NOMO-1 treated with DMSO at 0.1 percent for 48 hours (cell line): ENCODE data around the gene KRT3.
"Not testable (repeated sequence)": the region's sequence is repeated elsewhere in the genome, so short reads cannot be mapped to it uniquely, and the experiment has no call there.

ENCODE experiments used
- DNase-seq: peaks from one replicate; lab custom pipeline; 2025; ENCODE audit not compliant: unreplicated experiment; lab: John Stamatoyannopoulos, UW

The KRT3 gene

DNA sequence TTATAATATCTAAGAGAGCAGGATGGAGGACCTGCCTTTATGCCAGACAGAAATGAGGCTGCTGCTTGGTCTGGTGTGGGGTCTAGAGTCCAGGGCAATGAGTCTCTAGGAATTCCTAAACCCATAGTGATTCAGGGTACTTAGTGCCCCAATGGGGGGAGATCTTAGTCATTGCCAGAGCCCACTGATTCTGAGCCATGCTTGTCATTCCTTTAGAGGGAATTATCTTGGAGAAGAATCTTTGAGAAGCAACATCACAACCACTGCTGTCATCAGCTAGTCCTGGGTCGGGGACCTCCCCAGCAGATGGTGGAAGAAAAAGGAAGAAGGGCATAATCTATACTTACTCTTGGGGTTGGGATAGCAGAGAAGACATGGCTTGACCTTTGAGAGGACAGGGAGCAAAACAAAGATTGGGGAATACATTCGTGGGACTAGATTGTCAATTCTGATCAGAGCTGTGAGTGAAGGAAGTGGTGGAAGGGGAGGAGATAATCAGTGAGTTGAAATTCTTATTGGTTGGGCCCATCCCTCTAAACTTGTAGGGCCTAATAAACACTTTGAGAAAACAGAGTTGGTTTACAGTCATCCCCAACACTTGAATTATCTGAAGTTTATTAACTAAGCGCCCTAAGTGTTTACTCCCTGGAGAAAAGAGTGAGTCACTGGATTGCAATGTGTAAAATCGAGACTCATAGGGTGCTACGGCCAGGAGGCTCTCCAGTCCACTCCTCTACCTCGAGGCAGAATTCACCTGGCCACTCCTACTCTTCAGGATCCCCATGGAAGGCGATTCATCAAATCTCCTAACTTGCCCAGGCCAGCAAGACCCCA lies 3.0 kb upstream of the KRT3 start:
- DNase-seq = no peak

DNA sequence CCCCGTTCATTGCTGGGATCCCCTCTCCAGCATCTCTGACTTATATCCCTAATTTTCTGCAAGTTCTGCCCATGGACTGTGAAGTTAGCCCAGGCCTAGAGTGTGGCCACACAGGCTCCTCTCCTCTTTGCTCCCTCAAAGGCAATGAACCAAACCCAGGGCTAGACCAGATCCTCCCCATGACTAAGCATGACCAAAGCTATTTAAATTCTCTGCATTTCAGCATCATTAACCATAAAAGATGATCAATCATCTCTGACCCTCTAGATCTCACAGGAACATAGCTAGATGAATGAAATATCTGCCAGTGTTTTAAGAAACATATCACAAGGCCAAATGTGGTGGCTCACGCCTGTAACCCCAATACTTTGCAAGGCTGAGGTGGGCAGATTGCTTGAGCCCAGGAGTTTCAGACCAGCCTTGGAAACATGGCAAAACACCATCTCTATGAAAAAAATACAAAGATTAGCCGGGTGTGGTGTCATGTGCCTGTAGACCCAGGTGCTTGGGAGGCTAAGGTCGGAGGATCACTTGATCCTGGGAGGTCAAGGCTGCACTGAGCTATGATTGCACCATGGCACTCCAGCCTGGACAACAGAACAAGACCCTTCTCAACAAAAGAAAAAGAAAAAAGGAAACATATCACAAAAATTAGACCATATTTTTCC lies 2.2 kb upstream of the KRT3 start:
- no peak for DNase-seq

- no peak for DNase-seq
These were observed 1.6 kb upstream of the KRT3 start for GRCh38 chr12:52797529-52797894.

DNA sequence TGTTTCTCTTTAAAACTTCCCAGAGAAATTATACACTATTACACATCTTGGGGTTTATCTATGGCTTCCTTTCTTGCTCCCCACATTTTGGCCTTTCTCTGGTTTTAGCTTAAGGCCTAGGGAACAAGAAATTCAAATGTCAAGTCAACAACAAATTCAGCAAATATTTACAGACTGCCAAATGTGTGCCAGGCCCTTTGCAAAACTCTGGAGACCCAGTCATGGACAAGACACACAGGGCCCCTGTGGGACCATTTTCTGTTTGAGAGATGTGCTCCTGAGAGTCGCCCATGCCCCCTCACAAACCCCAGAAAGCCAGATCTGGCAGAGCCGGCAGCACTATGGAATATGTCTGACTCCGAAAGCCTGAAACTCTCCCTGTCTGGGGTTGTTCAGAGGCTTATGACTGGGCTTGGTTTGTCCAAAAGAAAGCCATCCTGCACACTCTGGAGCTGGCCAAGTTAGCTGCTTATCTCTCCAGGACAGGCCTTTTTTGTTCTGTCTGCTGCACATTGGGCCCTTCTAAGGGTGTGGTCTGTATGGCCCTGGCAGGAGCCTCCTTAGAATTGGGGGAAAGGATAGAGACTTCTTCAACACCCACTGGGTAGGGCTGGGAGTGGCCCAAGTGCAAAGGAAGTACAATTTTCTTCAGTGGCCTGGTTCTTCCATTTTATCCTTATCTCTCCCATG lies 1.1 kb upstream of the KRT3 start:
- DNase-seq = no peak

DNA sequence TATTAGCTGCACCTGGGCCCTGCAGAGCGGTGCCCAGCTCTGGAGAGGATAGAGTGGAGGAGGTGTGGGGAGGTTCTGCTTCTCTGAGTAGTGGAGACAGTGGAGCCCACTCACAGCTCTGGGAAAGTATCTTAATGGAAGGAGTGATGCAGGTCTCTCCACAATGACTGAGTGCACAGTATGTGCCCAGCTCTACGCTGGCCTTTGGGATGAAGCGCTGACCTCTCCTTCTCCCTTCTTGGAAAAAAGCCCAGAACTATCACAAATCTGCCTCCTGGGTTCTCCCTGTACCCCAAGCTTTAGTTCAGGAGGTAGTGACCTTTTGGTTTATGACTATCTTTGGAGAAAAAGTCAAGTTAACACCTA lies 495 bp upstream of the KRT3 start:
- DNase-seq = no peak

GRCh38 chr12:52795332-52795674 lies 614 bp downstream of the KRT3 start:
- DNase-seq = not testable (repeated sequence)

DNA sequence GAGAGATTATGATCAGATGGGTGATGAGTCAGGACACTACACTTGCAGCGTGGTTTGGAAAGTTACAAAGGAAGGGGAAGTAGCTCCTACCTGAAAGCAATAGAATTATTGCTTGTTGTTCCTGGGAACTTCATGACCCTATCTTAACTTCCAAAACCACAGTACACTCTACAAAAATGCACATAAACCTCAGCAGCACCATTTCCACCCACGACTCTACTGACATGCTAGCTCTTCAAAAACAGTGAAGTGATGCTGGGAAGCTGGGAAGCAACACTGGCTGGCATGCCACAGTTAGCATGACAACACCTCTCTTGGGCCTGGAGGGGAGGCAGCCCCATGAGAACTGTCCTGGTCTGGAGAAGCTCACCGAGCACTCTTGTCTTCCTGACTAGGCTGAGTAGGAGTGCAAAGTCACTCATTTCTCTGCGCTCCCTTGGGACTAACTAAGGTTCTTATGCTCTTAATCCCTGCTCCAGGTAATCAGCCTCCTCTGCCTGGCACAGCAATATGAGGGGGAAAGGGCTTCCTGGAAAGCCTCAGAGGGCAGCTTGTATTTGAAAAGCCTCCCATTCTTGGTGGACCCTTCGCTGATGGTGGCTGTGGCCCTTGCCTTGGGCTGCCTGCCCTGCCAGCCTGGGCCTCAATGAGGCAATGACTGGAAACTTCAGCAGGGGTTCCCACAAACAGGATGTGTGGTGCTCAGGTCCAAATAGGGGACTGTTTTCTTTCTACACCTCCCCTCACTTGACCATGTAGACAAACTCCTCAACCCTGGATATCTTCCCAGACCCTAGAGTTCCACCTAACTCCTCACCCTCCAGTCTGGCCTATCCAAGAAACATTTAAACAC lies 1.2 kb downstream of the KRT3 start:
- no peak for DNase-seq

- DNase-seq = peak; percentile 12
These were observed 3.5 kb downstream of the KRT3 start for GRCh38 chr12:52792185-52793029.

GRCh38 chr12:52791271-52792184 lies 4.4 kb downstream of the KRT3 start:
- DNase-seq = no peak

- no peak for DNase-seq
These were observed 5.3 kb downstream of the KRT3 start for GRCh38 chr12:52790427-52791270.

DNA sequence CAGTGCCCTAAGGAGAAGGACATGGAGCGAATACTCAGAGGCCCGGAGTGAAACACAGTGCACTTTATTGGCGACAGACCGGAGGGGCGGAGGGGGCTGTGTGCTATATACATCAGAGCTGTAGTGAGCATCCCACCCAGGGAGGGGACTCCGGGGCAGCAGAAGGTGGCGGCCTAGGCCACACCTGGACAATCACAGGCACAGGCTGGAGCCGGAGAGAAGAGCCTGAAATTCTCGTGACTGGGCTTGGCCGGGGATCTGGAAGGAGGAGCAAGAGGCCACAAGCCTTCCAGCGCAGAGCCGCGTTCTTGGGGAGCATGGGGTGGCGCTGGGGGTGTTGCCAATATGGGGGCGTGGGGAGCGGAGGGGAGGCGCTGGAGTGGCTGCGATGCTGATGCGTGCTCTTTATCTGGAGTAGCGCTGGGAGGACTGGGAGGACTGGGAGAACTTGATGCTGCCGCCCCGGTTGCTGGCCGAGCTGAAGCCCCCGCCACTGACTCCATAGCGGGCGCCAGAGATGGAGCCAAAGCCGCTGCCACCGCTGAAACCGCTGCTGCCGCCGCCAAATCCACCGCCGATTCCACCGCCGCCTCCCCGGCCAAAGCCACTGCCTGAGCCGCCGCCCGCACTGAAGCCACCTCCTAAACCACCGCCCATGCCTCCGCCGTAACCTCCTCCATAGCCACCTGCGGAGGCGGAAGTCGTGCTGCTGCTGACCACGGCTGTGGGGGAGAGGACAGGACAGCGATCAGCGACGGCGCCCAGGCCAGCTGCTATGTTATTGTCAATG lies 6.1 kb downstream of the KRT3 start:
- no peak for DNase-seq

DNA sequence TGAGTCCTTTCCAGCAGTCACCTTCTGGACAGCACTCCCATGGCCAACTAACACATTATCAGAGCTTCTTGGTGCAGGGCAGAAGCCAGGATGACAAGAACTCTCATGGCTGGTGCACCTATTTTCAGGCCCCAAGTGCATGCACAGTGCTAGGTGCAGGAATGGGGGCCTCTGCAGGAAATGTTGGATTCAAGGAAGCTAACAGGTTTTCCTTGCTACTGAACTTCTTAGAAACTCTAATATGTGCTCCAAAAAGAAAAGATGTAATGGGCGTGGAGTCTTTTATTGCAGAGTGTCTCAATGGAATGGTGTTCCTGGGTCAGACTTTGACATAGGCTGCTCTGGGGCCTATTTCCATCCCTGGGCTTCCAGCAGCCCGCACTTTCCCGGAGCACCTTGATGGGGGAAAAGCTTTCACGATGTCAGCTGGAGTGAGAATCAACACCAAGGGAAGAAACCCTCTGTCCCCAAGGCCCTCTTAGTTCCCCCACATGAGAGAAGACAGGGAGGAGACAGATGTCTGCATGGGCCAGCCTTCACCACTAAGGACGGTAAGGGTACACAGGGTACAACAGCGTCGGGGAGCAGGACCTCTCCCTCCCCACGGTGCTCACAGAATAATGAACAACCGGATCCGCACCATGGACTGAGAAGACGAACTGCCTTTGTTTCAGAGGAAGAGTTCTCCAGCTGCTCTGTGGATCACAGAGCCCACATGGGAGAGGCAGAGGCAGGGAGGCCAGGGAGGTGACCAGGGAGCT lies 6.9 kb downstream of the KRT3 start:
- DNase-seq = no peak

DNA sequence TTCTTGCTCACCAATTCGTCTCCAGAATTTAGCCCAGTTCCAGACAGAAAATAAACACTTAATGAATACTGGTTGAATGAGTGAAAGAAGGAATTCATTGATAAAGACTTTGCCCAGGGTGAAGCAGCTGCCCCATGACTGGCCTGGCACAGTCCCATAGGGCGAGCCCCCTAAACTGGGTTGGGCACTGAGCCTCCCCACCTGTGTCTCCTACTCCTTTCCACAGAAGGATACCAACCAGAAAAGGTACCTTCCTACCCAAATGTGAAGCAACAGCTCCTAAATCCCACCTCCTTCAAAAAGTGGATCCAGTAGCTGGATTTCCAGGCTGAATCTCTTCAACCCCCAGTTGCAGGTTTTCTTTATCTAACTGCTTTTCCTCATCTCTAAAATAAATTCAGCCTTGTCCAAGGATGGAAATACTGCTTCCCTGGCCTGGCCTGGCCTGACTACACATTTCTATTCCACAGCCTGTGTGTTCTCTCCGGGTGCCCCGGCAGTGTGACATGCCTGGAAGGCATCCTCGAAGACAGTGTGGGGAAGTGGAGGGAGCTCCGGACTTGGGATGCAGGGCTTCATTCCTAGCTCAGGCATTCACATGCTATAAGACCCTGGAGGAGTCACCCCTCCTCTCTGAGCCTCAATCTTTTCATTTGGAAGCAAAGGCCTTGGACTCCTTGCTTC lies 7.6 kb downstream of the KRT3 start:
- no peak for DNase-seq

- DNase-seq = no peak
These were observed 8.4 kb downstream of the KRT3 start for GRCh38 chr12:52787324-52788191.

DNA sequence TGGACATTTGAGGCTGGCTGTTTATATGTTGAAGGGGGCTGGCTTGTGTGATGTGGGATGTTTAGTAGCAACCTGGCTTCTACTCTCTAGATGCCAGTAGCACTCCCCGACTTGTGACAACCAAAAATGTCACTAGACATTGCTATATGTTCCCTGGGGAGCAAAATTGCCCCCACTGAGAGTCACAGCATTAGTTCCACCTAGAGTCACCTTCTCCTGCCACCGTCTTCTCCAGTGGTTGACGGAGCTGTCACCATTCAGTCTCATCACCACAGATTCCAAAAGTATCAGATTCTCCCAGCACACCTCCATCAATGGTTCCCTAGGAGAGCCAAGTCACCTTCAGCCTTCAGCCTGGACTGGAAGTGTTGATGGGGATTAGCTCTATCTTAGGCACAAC lies 11.0 kb downstream of the KRT3 start:
- DNase-seq = no peak
